ENCODE measurements around the gene MBD3L2B. TPM values are rescaled to one million over a fixed set of nuclear protein-coding genes. Genes with fewer than 3 reads are reported as not detected.
A peak's percentile ranks its signal among the peaks of the same experiment; 100 is the strongest.

The MBD3L2B gene
- polyA plus RNA-seq, 1 of the 3 experiments (the other 2 are of a cell fraction) = not detected

- H3K9me2 ChIP-seq = no peaks in the 10 kb centered on the region
- DNase-seq = peak; percentile 8
- no peak overlapping the region for H2AFZ ChIP-seq (ENCODE audit: low read depth)
- H3K79me2 ChIP-seq (ENCODE audit: insufficient read depth) = no peaks in the 10 kb centered on the region
- H3K4me2 ChIP-seq = no peak overlapping the region
- WGBS (ENCODE audit: low lambda C conversion rate) = 34% methylated on average over 4 of the region's 5 CpGs
- no peaks in the 10 kb centered on the region for H3K4me1 ChIP-seq (ENCODE audit: control insufficient read depth in 1 of 2, insufficient read depth in 2 of 2, low read depth in 1 of 2, low read length in 1 of 2)
- H3K9me3 ChIP-seq = no peaks in the 10 kb centered on the region
- TF ChIP-seq USF2 (IDR thresholded peaks at IDR 0.05; ENCODE audit: borderline replicate concordance, low read depth, low read length) (no peak), JUND (IDR thresholded peaks at IDR 0.05) (no peak), USF1 (IDR thresholded peaks at IDR 0.05; ENCODE audit: borderline replicate concordance, low read depth) (peak; percentile 72; the same call in 1 of the 2 replicates), GABPA (IDR thresholded peaks at IDR 0.05; ENCODE audit: low read depth) (no peak)
- no peak overlapping the region for H3K4me3 ChIP-seq (ENCODE audit: low read depth in 2 of 2, low read length in 1 of 2)
- H3K27ac ChIP-seq (ENCODE audit: low read depth in 2 of 2, low read length in 1 of 2) = no peak overlapping the region
- no peaks in the 10 kb centered on the region for H3K36me3 ChIP-seq (replicated peaks in 1 of 2; ENCODE audit: control insufficient read depth in 1 of 2, insufficient read depth in 2 of 2, low read length in 1 of 2)
- POLR2A ChIA-PET = no interaction called here
- no peaks in the 10 kb centered on the region for H3F3A ChIP-seq (replicated peaks; ENCODE audit: insufficient read depth)
- no peak overlapping the region for H3K9ac ChIP-seq
- CTCF ChIA-PET = no interaction called here
- H4K20me1 ChIP-seq (ENCODE audit: insufficient read depth) = no peaks in the 10 kb centered on the region
- H3K27me3 ChIP-seq (ENCODE audit: insufficient read depth) = peaks cover 23% of the 10 kb centered on the region
Observed at GRCh38 chr19:6970443-6970842, 50.8 kb downstream of the MBD3L2B start.

- POLR2A ChIA-PET = no interaction called here
- Histone ChIP-seq H3K9ac (no peak overlapping the region), H2AFZ (ENCODE audit: low read depth) (no peak overlapping the region), H3K27me3 (ENCODE audit: insufficient read depth) (peaks cover 20% of the 10 kb centered on the region), H3K9me2 (no peaks in the 10 kb centered on the region), H3F3A (replicated peaks; ENCODE audit: insufficient read depth) (no peaks in the 10 kb centered on the region), H3K4me2 (no peak overlapping the region), H3K79me2 (ENCODE audit: insufficient read depth) (no peaks in the 10 kb centered on the region), H4K20me1 (ENCODE audit: insufficient read depth) (no peaks in the 10 kb centered on the region), H3K36me3 (replicated peaks in 1 of 2; ENCODE audit: control insufficient read depth in 1 of 2, insufficient read depth in 2 of 2, low read length in 1 of 2) (no peaks in the 10 kb centered on the region), H3K27ac (ENCODE audit: low read depth in 2 of 2, low read length in 1 of 2) (no peak overlapping the region), H3K9me3 (no peaks in the 10 kb centered on the region), H3K4me1 (ENCODE audit: control insufficient read depth in 1 of 2, insufficient read depth in 2 of 2, low read depth in 1 of 2, low read length in 1 of 2) (no peaks in the 10 kb centered on the region), H3K4me3 (ENCODE audit: low read depth in 2 of 2, low read length in 1 of 2) (no peak overlapping the region)
- CTCF ChIA-PET = no interaction called here
- no peak for DNase-seq
- WGBS (ENCODE audit: low lambda C conversion rate) = 6% methylated on average over 2 of the region's 2 CpGs
- TF ChIP-seq RXRA (IDR thresholded peaks at IDR 0.05; ENCODE audit: borderline replicate concordance, low read depth) = no peak
- TF ChIP-seq SIN3A (IDR thresholded peaks at IDR 0.05; ENCODE audit: borderline replicate concordance, low read depth, low read length) = no peak
- TF ChIP-seq CTCF (IDR thresholded peaks at IDR 0.05) = no peak
- TF ChIP-seq PBX3 (IDR thresholded peaks at IDR 0.05) = no peak
- TF ChIP-seq YY1 (IDR thresholded peaks at IDR 0.05; ENCODE audit: low read depth) = no peak
- no peak for TF ChIP-seq REST (IDR thresholded peaks at IDR 0.05; ENCODE audit: low read depth, low read length)
- TF ChIP-seq TCF12 (IDR thresholded peaks at IDR 0.05) = no peak
- no peak for TF ChIP-seq CHD2 (IDR thresholded peaks at IDR 0.05; ENCODE audit: low read length, partially characterized antibody)
- no peak for TF ChIP-seq EZH2phosphoT487 (IDR thresholded peaks at IDR 0.05; ENCODE audit: borderline replicate concordance, low read depth)
- TF ChIP-seq USF1 (IDR thresholded peaks at IDR 0.05; ENCODE audit: borderline replicate concordance, low read depth) = no peak
- no peak for TF ChIP-seq GATA2 (CRISPR knock-in tag; IDR thresholded peaks at IDR 0.05)
- no peak for TF ChIP-seq RAD21 (IDR thresholded peaks at IDR 0.05; ENCODE audit: low read length)
- TF ChIP-seq FOXM1 (IDR thresholded peaks at IDR 0.05; ENCODE audit: low read depth) = no peak
- TF ChIP-seq ZBTB33 (IDR thresholded peaks at IDR 0.05; ENCODE audit: borderline replicate concordance, low read depth) = no peak
Observed at GRCh38 chr19:6970021-6970420, 51.2 kb downstream of the MBD3L2B start.

All from SK-N-SH (cell line).